ENCODE data around the gene TNNI3K.

GRCh38 chr1:74528123-74528522 lies 292.9 kb downstream of the TNNI3K start:
- no peak for TF ChIP-seq POLR2A (IDR thresholded peaks at IDR 0.05)
- no peak for TF ChIP-seq CTCF (IDR thresholded peaks at IDR 0.05)
